ENCODE data around the gene METTL8. TPM values are rescaled to one million over a fixed set of nuclear protein-coding genes. Genes with fewer than 3 reads are reported as not detected.

The METTL8 gene
- total and polyA plus RNA-seq, 12 donors = 1.7 to 13.6 (median 11.3) TPM

GRCh38 chr2:171310889-171311288 is 122.9 kb downstream of the METTL8 start:
- TF ChIP-seq, protein P1, sequence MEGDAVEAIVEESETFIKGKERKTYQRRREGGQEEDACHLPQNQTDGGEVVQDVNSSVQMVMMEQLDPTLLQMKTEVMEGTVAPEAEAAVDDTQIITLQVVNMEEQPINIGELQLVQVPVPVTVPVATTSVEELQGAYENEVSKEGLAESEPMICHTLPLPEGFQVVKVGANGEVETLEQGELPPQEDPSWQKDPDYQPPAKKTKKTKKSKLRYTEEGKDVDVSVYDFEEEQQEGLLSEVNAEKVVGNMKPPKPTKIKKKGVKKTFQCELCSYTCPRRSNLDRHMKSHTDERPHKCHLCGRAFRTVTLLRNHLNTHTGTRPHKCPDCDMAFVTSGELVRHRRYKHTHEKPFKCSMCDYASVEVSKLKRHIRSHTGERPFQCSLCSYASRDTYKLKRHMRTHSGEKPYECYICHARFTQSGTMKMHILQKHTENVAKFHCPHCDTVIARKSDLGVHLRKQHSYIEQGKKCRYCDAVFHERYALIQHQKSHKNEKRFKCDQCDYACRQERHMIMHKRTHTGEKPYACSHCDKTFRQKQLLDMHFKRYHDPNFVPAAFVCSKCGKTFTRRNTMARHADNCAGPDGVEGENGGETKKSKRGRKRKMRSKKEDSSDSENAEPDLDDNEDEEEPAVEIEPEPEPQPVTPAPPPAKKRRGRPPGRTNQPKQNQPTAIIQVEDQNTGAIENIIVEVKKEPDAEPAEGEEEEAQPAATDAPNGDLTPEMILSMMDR (IDR thresholded peaks at IDR 0.05) = no peak
- no peak overlapping the region for H3K27ac ChIP-seq
- H3K36me3 ChIP-seq = no peaks in the 10 kb centered on the region
- intact Hi-C loops (cut with DNase I) = no loop called here
- WGBS, 2 donors = 96 to 97% methylated on average over 2 of the region's 2 CpGs
- H3K4me3 ChIP-seq = no peak overlapping the region
- H3K4me1 ChIP-seq = peaks cover 0 to under 1% (median 0%) of the 10 kb centered on the region in 9 donors
- DNase-seq (no peak), ATAC-seq (no peak)
- H3K27me3 ChIP-seq = no peaks in the 10 kb centered on the region
- H3K9me3 ChIP-seq = peaks cover 0 to 41% (median 6%) of the 10 kb centered on the region in 11 donors

- H3K4me1 ChIP-seq = no peaks in the 10 kb centered on the region
- 83 to 85% methylated on average over 6 of the region's 6 CpGs for WGBS, 2 donors
- ATAC-seq = no peak
Measured at GRCh38 chr2:171309455-171310286, 124.1 kb downstream of the METTL8 start.

DNA sequence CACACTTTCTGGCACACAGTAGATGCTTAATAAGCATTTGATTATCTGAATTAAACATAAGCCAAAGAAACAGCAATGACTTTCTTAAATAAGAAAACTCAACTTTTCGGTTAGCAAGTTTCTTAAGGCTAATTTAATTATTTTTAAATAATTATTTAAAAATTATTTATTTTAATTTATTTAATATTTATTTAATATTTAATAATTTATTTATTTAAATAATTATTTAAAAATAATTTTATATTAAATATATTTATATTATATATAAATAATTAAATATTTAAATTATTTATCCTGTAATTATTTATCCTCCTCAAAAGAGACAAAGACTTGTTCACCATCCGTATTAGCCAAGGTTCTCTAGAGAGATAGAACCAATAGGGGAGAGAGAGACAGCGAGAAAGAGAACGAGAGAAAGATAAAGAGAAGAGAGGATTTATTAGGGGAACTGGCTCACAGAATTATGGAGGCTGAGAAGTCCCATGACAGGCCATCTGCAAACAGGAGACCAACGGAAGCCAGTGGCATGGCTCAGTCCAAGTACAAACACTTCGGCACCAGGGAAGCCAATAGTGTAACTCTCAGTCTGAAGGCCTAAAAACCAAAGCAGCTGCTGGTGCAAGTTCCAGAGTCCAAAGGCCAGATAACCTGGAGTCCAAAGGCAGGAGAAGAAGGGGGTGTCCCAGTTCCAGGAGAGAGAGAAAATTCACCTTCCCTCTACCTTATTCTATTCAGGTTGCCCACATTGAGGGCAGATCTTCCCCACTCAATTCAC is 125.3 kb downstream of the METTL8 start:
- ATAC-seq (no peak), DNase-seq (no peak)
- WGBS, 2 donors = 96 to 97% methylated on average over 6 of the region's 6 CpGs
- Histone ChIP-seq H3K4me1 (no peaks in the 10 kb centered on the region), H3K27me3 (no peaks in the 10 kb centered on the region), H3K9me3 (peaks cover 0 to 41% (median 6%) of the 10 kb centered on the region in 11 donors), H3K4me3 (no peak overlapping the region), H3K36me3 (no peaks in the 10 kb centered on the region), H3K27ac (no peak overlapping the region)
- TF ChIP-seq, protein P1 (IDR thresholded peaks at IDR 0.05) = no peak
- intact Hi-C loops (cut with DNase I) = no loop called here

More at GRCh38 chr2:171309455-171310286, 124.1 kb downstream of the METTL8 start:
- Histone ChIP-seq H3K9me3 (peaks cover 0 to 41% (median 6%) of the 10 kb centered on the region in 11 donors), H3K4me3 (no peak overlapping the region), H3K27me3 (no peaks in the 10 kb centered on the region), H3K27ac (no peak overlapping the region), H3K36me3 (no peaks in the 10 kb centered on the region)
- intact Hi-C loops (cut with DNase I) = no loop called here
- TF ChIP-seq, protein P1 (IDR thresholded peaks at IDR 0.05) = no peak
- DNase-seq = no peak

- no peak for ATAC-seq
- DNase-seq = no peak
- Histone ChIP-seq H3K27me3 (no peaks in the 10 kb centered on the region), H3K36me3 (no peaks in the 10 kb centered on the region), H3K4me1 (no peaks in the 10 kb centered on the region), H3K27ac (no peak overlapping the region), H3K4me3 (no peak overlapping the region), H3K9me3 (peaks cover 0 to 41% (median 6%) of the 10 kb centered on the region in 11 donors)
- intact Hi-C loops (cut with DNase I) = no loop called here
- TF ChIP-seq, protein P1 (IDR thresholded peaks at IDR 0.05) = no peak
- 96 to 97% methylated on average over 4 of the region's 4 CpGs for WGBS, 2 donors
Measured at GRCh38 chr2:171307560-171307959, 126.2 kb downstream of the METTL8 start.

Measured in heart right ventricle (tissue), 16 donors.